ENCODE results near the gene DENND1B. TPM values are rescaled to one million over a fixed set of nuclear protein-coding genes. Genes with fewer than 3 reads are reported as not detected.

Gene DENND1B
- total and polyA plus RNA-seq, 2 of the 8 experiments (the other 6 are each of a cell fraction or from before 2014, with no cell fraction given): 0.74 to 3.3 TPM

DNA sequence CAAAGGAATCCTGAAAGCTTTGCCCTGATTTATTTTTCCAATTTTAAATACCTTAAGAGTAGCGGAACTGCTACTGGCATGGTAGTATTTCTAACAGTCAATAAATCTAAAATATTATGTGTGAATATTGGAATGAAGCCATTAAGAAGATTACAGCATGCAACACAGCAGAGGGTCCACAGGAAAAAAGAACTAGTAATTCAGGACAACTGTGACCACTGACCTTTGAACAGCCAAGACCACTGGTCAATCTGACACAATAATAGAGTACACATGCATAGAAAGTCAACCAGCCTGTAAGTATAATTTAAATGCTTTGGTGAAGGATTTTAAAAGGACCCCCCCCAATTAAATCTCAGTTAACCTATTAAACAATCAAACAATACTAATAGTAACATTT is 171.0 kb downstream of the DENND1B start:
- POLR2A ChIA-PET (ENCODE audit: partially characterized antibody): no interaction called here
- H2BK15ac ChIP-seq (ENCODE audit: low read length): no peak overlapping the region

More for the DNA sequence above, 171.0 kb downstream of the DENND1B start:
- no peaks in the 10 kb centered on the region for H3K4me1 ChIP-seq (replicated peaks in 1 of 4; ENCODE audit: control insufficient read depth in 3 of 4, insufficient read depth in 4 of 4, low read length in 3 of 4)
- no peak overlapping the region for H3K27ac ChIP-seq (ENCODE audit: low read depth, low read length)
- H3K56ac ChIP-seq (replicated peaks; ENCODE audit: insufficient read length, low read depth, low read length): no peak overlapping the region
- 88% methylated on average over 1 of the region's 1 CpG; no CpG with 5 or more reads in 1 of the 2 experiments for WGBS, 2 experiments (ENCODE audit: extremely low coverage in 1 of 2, insufficient coverage in 1 of 2, insufficient read length in 1 of 2, insufficient replicate concordance in 2 of 2, low coverage in 1 of 2, low lambda C conversion rate in 2 of 2, missing lambda C conversion rate in 1 of 2)
- no peak overlapping the region for H3K18ac ChIP-seq (ENCODE audit: extremely low read depth, low read length)
- H4K8ac ChIP-seq (ENCODE audit: extremely low read depth, insufficient read depth, low read length): no peak overlapping the region
- H2BK5ac ChIP-seq (ENCODE audit: low read depth, low read length): no peak overlapping the region
- no peak overlapping the region for H4K91ac ChIP-seq (replicated peaks; ENCODE audit: insufficient read length, low read length)
- H3K14ac ChIP-seq (ENCODE audit: insufficient read length): no peak overlapping the region
- H2AK5ac ChIP-seq (ENCODE audit: low read depth, low read length): no peak overlapping the region
- no peak overlapping the region for H3K4me3 ChIP-seq (ENCODE audit: extremely low read depth in 1 of 4, insufficient read depth in 2 of 4, low read depth in 3 of 4, low read length in 4 of 4)
- no peaks in the 10 kb centered on the region for H3K79me2 ChIP-seq (ENCODE audit: control insufficient read depth in 1 of 2, insufficient read depth in 2 of 2, low read length in 2 of 2)
- H3K79me1 ChIP-seq (ENCODE audit: low read depth, low read length): no peaks in the 10 kb centered on the region
- H3K4me2 ChIP-seq (ENCODE audit: insufficient read depth in 1 of 2, low read depth in 2 of 2, low read length in 2 of 2): no peak overlapping the region
- no peak overlapping the region for H3K4ac ChIP-seq (replicated peaks; ENCODE audit: insufficient read length, low read depth, low read length)
- H2AFZ ChIP-seq (ENCODE audit: low read length): no peak overlapping the region
- H2BK20ac ChIP-seq (ENCODE audit: low read length): no peak overlapping the region
- H2BK120ac ChIP-seq (replicated peaks; ENCODE audit: low read depth, low read length): no peak overlapping the region
- H3K9ac ChIP-seq (replicated peaks in 1 of 4; ENCODE audit: extremely low read depth in 1 of 4, low read depth in 3 of 4, low read length in 3 of 4): no peak overlapping the region
- H4K5ac ChIP-seq (ENCODE audit: insufficient read length, low read depth, low read length): no peak overlapping the region
- H3K27me3 ChIP-seq (replicated peaks in 1 of 4; ENCODE audit: control insufficient read depth in 3 of 4, extremely low read depth in 1 of 4, insufficient read depth in 3 of 4, low read length in 3 of 4): no peaks in the 10 kb centered on the region
- no peak for DNase-seq (ENCODE audit: low read depth in 1 of 2, low spot score in 2 of 2)
- TF ChIP-seq TAF7 (optimal IDR thresholded peaks at IDR 0.05; ENCODE audit: borderline replicate concordance, low read depth, low read length) (no peak), CHD1 (IDR thresholded peaks at IDR 0.05; ENCODE audit: low read depth, low read length) (no peak)
- CTCF ChIA-PET (ENCODE audit: partially characterized antibody): interaction anchor here (0.7 kb wide), 2 partner anchors 10 to 560 kb away, joined by 3 read pairs; no protein-coding TSS in a partner anchor
- H4K20me1 ChIP-seq (replicated peaks in 1 of 2; ENCODE audit: control insufficient read depth in 1 of 2, insufficient read depth in 2 of 2, low read length in 2 of 2): no peaks in the 10 kb centered on the region
- no peak overlapping the region for H3K23ac ChIP-seq (ENCODE audit: insufficient read length)
- no peaks in the 10 kb centered on the region for H3K36me3 ChIP-seq (ENCODE audit: control insufficient read depth in 2 of 4, insufficient read depth in 4 of 4, low read length in 3 of 4)
- H3K9me3 ChIP-seq (ENCODE audit: insufficient read depth in 2 of 2, low read depth in 1 of 2, low read length in 1 of 2): no peaks in the 10 kb centered on the region
- FAIRE-seq: no peak
- no peak overlapping the region for H2BK12ac ChIP-seq (ENCODE audit: low read depth, low read length)
- no peaks in the 10 kb centered on the region for H3K23me2 ChIP-seq (ENCODE audit: low read depth, low read length)

Measured in H1 (cell line).